LHCN-M2 (cell line): Measurements from ENCODE around the gene TTC7B. TPM values are rescaled to one million over a fixed set of nuclear protein-coding genes. Genes with fewer than 3 reads are reported as not detected.

Source experiments
- DNase-seq: peaks from one replicate; pipeline ENCODE4 v3.0.0-alpha.2; 2012; ENCODE audit warnings: low read depth
- total RNA-seq: library from RNA; depleted of rRNA; stranded (reverse); fragments of >200 nt; gene quantifications from 2 replicates; pipeline ENCODE4 v1.2.3, GENCODE V29; 2014; rRNA removed

Gene TTC7B
- total RNA-seq, 1 experiment from 2014 or later: 36.4 TPM

- DNase-seq: peak; percentile 37
Observed at GRCh38 chr14:90491221-90491885, 324.9 kb downstream of the TTC7B start.

- no peak for DNase-seq
Observed at GRCh38 chr14:90490720-90491050, 325.5 kb downstream of the TTC7B start.

- no peak for DNase-seq
Observed at GRCh38 chr14:90489916-90490719, 326.1 kb downstream of the TTC7B start.

GRCh38 chr14:90489306-90489705 is 326.9 kb downstream of the TTC7B start:
- no peak for DNase-seq

- no peak for DNase-seq
Observed at GRCh38 chr14:90488256-90488655, 328.0 kb downstream of the TTC7B start.

GRCh38 chr14:90487462-90487861 is 328.8 kb downstream of the TTC7B start:
- no peak for DNase-seq

- peak; percentile 62 for DNase-seq
Observed at GRCh38 chr14:90487031-90487430, 329.2 kb downstream of the TTC7B start.

GRCh38 chr14:90484291-90484690 is 331.9 kb downstream of the TTC7B start:
- DNase-seq: no peak

GRCh38 chr14:90483571-90483974 is 332.7 kb downstream of the TTC7B start:
- no peak for DNase-seq

- no peak for DNase-seq
Observed at GRCh38 chr14:90483117-90483516, 333.1 kb downstream of the TTC7B start.

GRCh38 chr14:90475298-90475697 is 340.9 kb downstream of the TTC7B start:
- no peak for DNase-seq

Other genes with a start within 250 kb of the TTC7B start
- gene RPS6KA5, start 244.2 kb upstream of the TTC7B start, total RNA-seq: 3.5 and 6.1 TPM in 2 replicates